ENCODE data around the gene DTNBP1. TPM values are rescaled to one million over a fixed set of nuclear protein-coding genes. Genes with fewer than 3 reads are reported as not detected.

The DTNBP1 gene
- total RNA-seq, 3 donors from 2014 or later: 14.6 to 22.0 (median 19.5) TPM

DNA sequence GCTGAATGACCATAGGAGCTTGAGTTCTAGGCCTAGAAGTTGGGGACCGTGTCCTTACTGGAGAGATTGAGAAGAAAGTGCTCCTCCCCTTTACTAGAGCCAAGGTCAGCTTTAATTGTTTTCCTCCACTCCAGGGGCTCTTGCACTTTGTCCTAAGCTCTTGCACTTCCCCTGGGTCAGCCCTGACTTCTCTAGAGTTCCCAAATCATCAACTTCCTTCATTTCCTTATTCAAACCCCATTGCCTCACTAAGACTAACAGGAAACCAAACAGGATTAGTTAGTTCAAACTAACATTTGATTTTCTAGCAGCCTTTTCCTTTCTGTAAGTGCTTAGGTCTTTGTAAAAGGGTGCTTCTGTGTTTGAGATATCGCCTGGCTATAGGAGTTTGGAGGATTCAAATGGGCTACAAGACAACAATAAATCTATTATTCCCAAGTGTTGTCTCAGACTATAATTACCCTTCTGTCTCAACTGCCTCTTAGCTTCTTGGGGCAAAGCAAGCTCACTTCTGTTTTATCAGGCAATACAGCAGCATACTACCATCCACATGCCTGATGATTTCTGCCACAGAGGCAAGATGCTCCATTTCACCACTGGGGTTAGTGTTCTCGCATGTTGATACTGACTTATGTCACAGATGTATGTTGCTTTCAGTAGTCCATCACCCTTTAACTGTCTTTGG, 12.8 kb upstream of the DTNBP1 start:
- H3K4me3 ChIP-seq: no peak overlapping the region
- no peaks in the 10 kb centered on the region for H3K4me1 ChIP-seq
- no peak for DNase-seq (ENCODE audit: low spot score in 2 of 2)
- H3K27me3 ChIP-seq: no peaks in the 10 kb centered on the region
- H3K9me3 ChIP-seq: no peaks in the 10 kb centered on the region
- no peaks in the 10 kb centered on the region for H3K36me3 ChIP-seq
- no peak overlapping the region for H3K27ac ChIP-seq
- intact Hi-C loops (cut with DNase I; ENCODE audit: low total_unique reads): no loop called here
- no peak for TF ChIP-seq POLR2AphosphoS5 (IDR thresholded peaks at IDR 0.05)
- TF ChIP-seq, protein P1, sequence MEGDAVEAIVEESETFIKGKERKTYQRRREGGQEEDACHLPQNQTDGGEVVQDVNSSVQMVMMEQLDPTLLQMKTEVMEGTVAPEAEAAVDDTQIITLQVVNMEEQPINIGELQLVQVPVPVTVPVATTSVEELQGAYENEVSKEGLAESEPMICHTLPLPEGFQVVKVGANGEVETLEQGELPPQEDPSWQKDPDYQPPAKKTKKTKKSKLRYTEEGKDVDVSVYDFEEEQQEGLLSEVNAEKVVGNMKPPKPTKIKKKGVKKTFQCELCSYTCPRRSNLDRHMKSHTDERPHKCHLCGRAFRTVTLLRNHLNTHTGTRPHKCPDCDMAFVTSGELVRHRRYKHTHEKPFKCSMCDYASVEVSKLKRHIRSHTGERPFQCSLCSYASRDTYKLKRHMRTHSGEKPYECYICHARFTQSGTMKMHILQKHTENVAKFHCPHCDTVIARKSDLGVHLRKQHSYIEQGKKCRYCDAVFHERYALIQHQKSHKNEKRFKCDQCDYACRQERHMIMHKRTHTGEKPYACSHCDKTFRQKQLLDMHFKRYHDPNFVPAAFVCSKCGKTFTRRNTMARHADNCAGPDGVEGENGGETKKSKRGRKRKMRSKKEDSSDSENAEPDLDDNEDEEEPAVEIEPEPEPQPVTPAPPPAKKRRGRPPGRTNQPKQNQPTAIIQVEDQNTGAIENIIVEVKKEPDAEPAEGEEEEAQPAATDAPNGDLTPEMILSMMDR (IDR thresholded peaks at IDR 0.05): no peak
- TF ChIP-seq POLR2A (IDR thresholded peaks at IDR 0.05): no peak

DNA sequence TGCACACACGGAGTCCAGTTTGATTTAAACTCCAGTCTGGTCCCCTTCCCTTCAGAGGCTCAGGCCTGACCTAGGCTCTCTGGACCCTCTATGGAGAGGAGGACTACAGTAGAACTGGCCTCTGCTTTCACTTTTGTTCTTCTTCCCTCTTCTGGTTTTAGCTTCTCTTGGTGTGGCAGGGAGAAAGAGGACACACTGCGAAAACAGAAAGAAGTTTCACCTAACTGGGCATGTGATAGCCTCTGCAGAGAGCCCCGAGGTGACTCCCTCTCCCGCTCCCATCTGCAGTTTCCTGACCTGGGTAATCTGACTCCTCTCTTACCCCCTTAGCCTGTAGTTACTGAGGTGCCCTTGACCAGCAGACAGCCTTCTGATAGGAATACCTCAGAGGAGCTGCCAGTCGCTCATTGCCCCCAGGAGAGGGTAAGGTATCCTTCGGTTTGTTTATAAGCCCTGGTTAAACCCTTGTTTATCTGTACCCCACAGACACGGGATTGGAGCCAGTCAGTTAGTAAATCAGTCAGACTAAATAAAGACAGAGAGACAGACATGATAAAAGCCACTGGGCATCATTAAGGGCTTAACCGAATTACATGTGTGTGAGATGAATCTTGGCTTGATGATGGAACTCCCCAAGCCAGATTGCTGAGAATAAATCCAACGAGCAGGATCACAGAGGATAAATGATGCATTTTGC, 12.0 kb upstream of the DTNBP1 start:
- TF ChIP-seq POLR2A (IDR thresholded peaks at IDR 0.05) (no peak), POLR2AphosphoS5 (IDR thresholded peaks at IDR 0.05) (no peak)
- TF ChIP-seq, protein P1 (IDR thresholded peaks at IDR 0.05): no peak
- H3K9me3 ChIP-seq: no peaks in the 10 kb centered on the region
- no peaks in the 10 kb centered on the region for H3K4me1 ChIP-seq
- H3K36me3 ChIP-seq: no peaks in the 10 kb centered on the region
- no peak overlapping the region for H3K27ac ChIP-seq
- no peak overlapping the region for H3K4me3 ChIP-seq
- DNase-seq (ENCODE audit: low spot score in 2 of 2): no peak
- no peaks in the 10 kb centered on the region for H3K27me3 ChIP-seq
- intact Hi-C loops (cut with DNase I; ENCODE audit: low total_unique reads): no loop called here

DNA sequence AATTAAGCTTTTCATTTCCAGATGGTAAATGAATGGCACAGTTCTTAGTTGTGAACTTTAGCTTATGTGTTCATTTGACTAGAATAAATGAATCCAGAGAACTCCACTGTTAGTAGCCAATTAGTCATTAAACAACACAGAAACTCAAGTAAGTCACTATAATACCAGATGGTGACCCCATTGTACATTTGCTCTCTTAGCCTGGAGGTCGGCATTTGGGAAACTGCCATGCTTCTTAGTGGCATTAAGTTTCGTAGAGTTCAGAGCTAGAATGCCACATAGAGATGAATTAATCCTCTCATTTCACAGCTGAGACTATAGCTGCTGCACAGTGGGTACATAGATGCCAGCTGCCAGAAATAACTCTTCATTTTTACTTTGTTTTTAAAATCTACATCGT, 10.8 kb upstream of the DTNBP1 start:
- Histone ChIP-seq H3K9me3 (no peaks in the 10 kb centered on the region), H3K4me1 (no peaks in the 10 kb centered on the region), H3K4me3 (no peak overlapping the region), H3K36me3 (no peaks in the 10 kb centered on the region), H3K27ac (no peak overlapping the region), H3K27me3 (no peaks in the 10 kb centered on the region)
- DNase-seq (ENCODE audit: low spot score in 2 of 2): no peak
- intact Hi-C loops (cut with DNase I; ENCODE audit: low total_unique reads): no loop called here
- TF ChIP-seq, protein P1 (IDR thresholded peaks at IDR 0.05): no peak
- TF ChIP-seq POLR2A (IDR thresholded peaks at IDR 0.05): no peak
- TF ChIP-seq POLR2AphosphoS5 (IDR thresholded peaks at IDR 0.05): no peak

DNA sequence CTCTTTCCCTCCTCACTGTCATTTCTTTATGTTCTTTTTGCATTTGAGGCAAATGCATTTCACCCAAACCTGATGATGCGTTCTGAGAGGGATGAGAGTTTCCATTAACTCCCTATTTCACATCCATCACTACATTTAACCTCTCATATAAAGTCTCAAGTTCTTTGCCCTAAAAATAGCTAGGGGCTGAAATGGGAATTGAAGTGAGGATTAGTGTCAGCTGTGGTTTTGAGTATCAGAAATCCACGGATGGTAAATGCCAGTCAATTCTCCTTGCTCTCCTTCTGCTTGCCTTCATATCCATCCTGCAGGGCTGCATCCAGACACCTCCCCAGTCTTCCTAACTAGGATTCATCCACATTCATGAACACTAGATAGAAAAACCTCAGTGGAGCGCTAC, 10.0 kb upstream of the DTNBP1 start:
- H3K4me3 ChIP-seq: no peak overlapping the region
- H3K9me3 ChIP-seq: no peaks in the 10 kb centered on the region
- H3K36me3 ChIP-seq: no peaks in the 10 kb centered on the region
- H3K27me3 ChIP-seq: no peaks in the 10 kb centered on the region
- intact Hi-C loops (cut with DNase I; ENCODE audit: low total_unique reads): no loop called here
- H3K4me1 ChIP-seq: no peaks in the 10 kb centered on the region
- DNase-seq (ENCODE audit: low spot score in 2 of 2): no peak
- H3K27ac ChIP-seq: no peak overlapping the region
- TF ChIP-seq POLR2AphosphoS5 (IDR thresholded peaks at IDR 0.05) (no peak), POLR2A (IDR thresholded peaks at IDR 0.05) (no peak)
- TF ChIP-seq, protein P1 (IDR thresholded peaks at IDR 0.05): no peak

DNA sequence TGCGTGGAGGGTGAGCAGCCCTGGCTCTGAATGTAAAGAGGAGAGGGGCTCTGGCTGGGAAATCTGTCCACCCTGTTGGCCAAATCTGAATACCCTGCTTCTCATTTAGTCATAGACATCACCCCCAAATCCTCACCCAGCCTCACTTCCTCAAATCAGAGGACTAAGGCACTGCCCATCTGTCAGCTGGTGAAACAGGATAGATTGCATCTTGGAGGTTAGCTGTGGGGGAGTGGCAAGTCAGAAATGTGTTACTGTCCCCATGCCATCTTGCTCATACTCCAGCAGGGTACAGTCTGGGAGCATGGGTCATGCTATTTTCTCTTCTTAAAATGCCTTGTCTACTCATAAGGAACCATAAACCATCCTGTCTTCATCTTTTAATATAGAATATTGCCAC, 9.5 kb upstream of the DTNBP1 start:
- Histone ChIP-seq H3K27ac (no peak overlapping the region), H3K4me3 (no peak overlapping the region), H3K9me3 (no peaks in the 10 kb centered on the region), H3K4me1 (no peaks in the 10 kb centered on the region), H3K36me3 (no peaks in the 10 kb centered on the region), H3K27me3 (no peaks in the 10 kb centered on the region)
- TF ChIP-seq POLR2AphosphoS5 (IDR thresholded peaks at IDR 0.05) (no peak), POLR2A (IDR thresholded peaks at IDR 0.05) (no peak)
- TF ChIP-seq, protein P1 (IDR thresholded peaks at IDR 0.05): no peak
- no peak for DNase-seq (ENCODE audit: low spot score in 2 of 2)
- intact Hi-C loops (cut with DNase I; ENCODE audit: low total_unique reads): no loop called here

Measured in breast epithelium (tissue), 4 donors.